T-cell (primary cell): ENCODE data around the gene UNC13C. TPM values are rescaled to one million over a fixed set of nuclear protein-coding genes. Genes with fewer than 3 reads are reported as not detected.

Experiments
- ATAC-seq, 4 experiments: fragments of 200-7000 bp in 3 of 4; fragments of 150-1000 bp in 1 of 4; cut with Tn5 transposase; replicated peaks in 1 of 4; 1 replicate in 3 of 4; 2 replicates in 1 of 4; pipeline ENCODE4 v1.10.0; 2021; ENCODE audit warnings: moderate library complexity in 3 of 4, mild to moderate bottlenecking in 2 of 4, moderate number of reproducible peaks in 1 of 4
- CTCF ChIA-PET, 2 donors: fragments of 300-600 bp; sonication (Branson Sonifier 250); formaldehyde crosslinking; loops; one replicate each; lab custom pipeline; 2022; ENCODE audit warnings: antibody characterized with exemption in 2 of 2; lab: Charles Lee
- POLR2A ChIA-PET, 2 donors: fragments of 300-600 bp; sonication (Branson Sonifier 250); formaldehyde crosslinking; loops; one replicate each; lab custom pipeline; 2022; ENCODE audit warnings: antibody characterized with exemption in 2 of 2; lab: Charles Lee
- DNase-seq, 35 experiments: peaks; one replicate each; pipeline versions ENCODE4 v3.0.0 to v3.0.0-alpha.2; 2013 to 2023
- H3K27ac ChIP-seq: one replicate; pipeline ENCODE4 v1.5.1; 2013; ENCODE audit warnings: low read length
- H3K27me3 ChIP-seq, 2 experiments: replicated peaks in 1 of 2; 1 replicate in 1 of 2; 2 replicates in 1 of 2; pipeline versions ENCODE4 v1.6.1 to v1.7.0; 2013; ENCODE audit warnings: low read length in 1 of 2, mixed read lengths in 1 of 2; ENCODE audit not compliant: control insufficient read depth in 2 of 2, insufficient read depth in 2 of 2; ENCODE audit errors: extremely low read depth in 1 of 2
- H3K36me3 ChIP-seq, 2 donors: 1 replicate in 1 of 2; 2 replicates in 1 of 2; pipeline versions ENCODE4 v1.6.1 to v1.7.0; 2013; ENCODE audit warnings: low read length in 1 of 2; ENCODE audit not compliant: control insufficient read depth in 2 of 2, insufficient read depth in 1 of 2; ENCODE audit errors: extremely low read depth in 1 of 2
- H3K4me1 ChIP-seq, 2 experiments: 1 replicate in 1 of 2; 2 replicates in 1 of 2; pipeline versions ENCODE4 v1.6.1 to v1.7.0; 2013; ENCODE audit warnings: low read length in 2 of 2, mixed read lengths in 1 of 2; ENCODE audit not compliant: insufficient read depth in 2 of 2, control insufficient read depth in 1 of 2; ENCODE audit errors: extremely low read depth in 1 of 2
- H3K4me3 ChIP-seq, 2 donors: 1 replicate in 1 of 2; 2 replicates in 1 of 2; pipeline versions ENCODE4 v1.5.1 to v1.7.0; 2013; ENCODE audit warnings: mild to moderate bottlenecking in 2 of 2, low read length in 1 of 2, moderate library complexity in 1 of 2; ENCODE audit not compliant: control insufficient read depth in 1 of 2; ENCODE audit errors: extremely low read depth in 1 of 2
- H3K9me3 ChIP-seq: 2 replicates; pipeline ENCODE4 v1.7.0; 2013
- H3K27ac Mint-ChIP-seq, 2 donors: one replicate each; pipeline ENCODE4 v1.8.0; 2020 to 2021; ENCODE audit warnings: mild to moderate bottlenecking in 2 of 2, mixed read lengths in 2 of 2
- H3K27me3 Mint-ChIP-seq, 2 donors: one replicate each; pipeline ENCODE4 v1.8.0; 2021 to 2022; ENCODE audit warnings: mixed read lengths in 2 of 2
- H3K36me3 Mint-ChIP-seq: one replicate; pipeline ENCODE4 v1.8.0; 2021; ENCODE audit warnings: mixed read lengths
- H3K4me1 Mint-ChIP-seq, 3 donors: one replicate each; pipeline ENCODE4 v1.8.0; 2020 to 2022; ENCODE audit warnings: mixed read lengths in 3 of 3, mild to moderate bottlenecking in 1 of 3
- H3K4me3 Mint-ChIP-seq, 3 donors: one replicate each; pipeline ENCODE4 v1.8.0; 2020 to 2022; ENCODE audit warnings: mild to moderate bottlenecking in 3 of 3, mixed read lengths in 3 of 3, moderate library complexity in 3 of 3
- H3K9me3 Mint-ChIP-seq, 3 donors: one replicate each; pipeline ENCODE4 v1.8.0; 2020 to 2022; ENCODE audit warnings: mixed read lengths in 3 of 3
- WGBS: methylation state at CpG from one replicate; pipeline ENCODE4 v1.1.5; 2013; ENCODE audit warnings: missing lambda C conversion rate; ENCODE audit not compliant: insufficient coverage; 5-methylcytosine and 5-hydroxymethylcytosine counted together
- total RNA-seq, 35 experiments: library from RNA in 6 of 35; stranded (reverse) in 6 of 35; fragments of 120-200 nt in 1 of 35; gene quantifications; one replicate each; pipeline versions ENCODE4 v1.2.1 to v1.2.4 and lab custom pipeline; 2013 to 2026

The UNC13C gene
- total RNA-seq, 5 donors from 2014 or later (not counting 1 experiment from before 2014, with no cell fraction given), result not detected

DNA sequence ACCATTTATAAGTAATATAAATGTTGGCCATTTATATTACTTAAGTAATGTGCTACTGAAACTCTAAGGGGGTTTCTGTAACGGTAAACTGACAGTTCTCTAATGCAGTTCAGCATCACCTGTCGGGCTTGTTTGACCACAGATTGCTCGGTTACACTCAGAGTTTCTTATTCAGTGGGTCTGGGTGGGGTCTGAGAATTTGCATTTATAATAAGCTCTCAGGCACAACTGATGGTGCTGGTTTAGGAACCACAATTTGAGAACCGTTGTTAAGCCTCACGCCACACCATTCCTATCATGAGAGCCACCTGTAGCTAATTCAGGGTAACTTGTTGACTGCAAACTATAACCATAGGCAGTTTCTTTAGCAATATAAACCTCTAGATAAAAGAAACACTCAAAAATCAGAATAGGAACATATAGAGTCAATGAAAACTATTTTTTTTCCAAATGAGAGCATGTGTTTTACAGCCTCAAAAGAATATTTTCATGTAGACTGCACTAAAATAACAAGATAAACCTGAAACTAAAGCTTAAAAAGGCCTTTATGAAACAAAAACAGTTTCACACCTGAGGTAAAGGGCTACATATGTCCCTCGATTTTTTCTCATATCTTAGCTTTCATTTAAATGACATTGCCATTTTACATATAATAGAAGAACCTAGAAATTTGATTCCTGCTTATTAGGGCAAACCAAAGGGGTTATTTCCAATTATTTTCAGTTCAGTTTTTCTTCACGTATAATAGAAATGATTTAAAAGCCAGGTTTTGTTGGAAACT lies 604.8 kb downstream of the UNC13C start:
- no peak overlapping the region for H3K27ac Mint-ChIP-seq
- Histone ChIP-seq H3K36me3 (no peaks in the 10 kb centered on the region), H3K4me3 (no peak overlapping the region), H3K27me3 (peaks cover 0 to 8% of the 10 kb centered on the region in 2 experiments), H3K27ac (no peak overlapping the region), H3K9me3 (no peaks in the 10 kb centered on the region), H3K4me1 (no peaks in the 10 kb centered on the region)
- H3K36me3 Mint-ChIP-seq, result no peaks in the 10 kb centered on the region
- no peaks in the 10 kb centered on the region for H3K4me1 Mint-ChIP-seq
- H3K27me3 Mint-ChIP-seq, result no peaks in the 10 kb centered on the region
- ChIA-PET POLR2A (interaction anchor here in 1 of 2 donors (0.7 kb wide), 1 partner anchor 76 kb away, joined by 3 read pairs; no protein-coding TSS in a partner anchor), CTCF (no interaction called here)
- WGBS, result 67% methylated on average over 5 of the region's 7 CpGs
- no peak overlapping the region for H3K4me3 Mint-ChIP-seq
- ATAC-seq (no peak), DNase-seq (no peak)
- H3K9me3 Mint-ChIP-seq, result peaks cover 3 to 4% (median 4%) of the 10 kb centered on the region in 3 donors

DNA sequence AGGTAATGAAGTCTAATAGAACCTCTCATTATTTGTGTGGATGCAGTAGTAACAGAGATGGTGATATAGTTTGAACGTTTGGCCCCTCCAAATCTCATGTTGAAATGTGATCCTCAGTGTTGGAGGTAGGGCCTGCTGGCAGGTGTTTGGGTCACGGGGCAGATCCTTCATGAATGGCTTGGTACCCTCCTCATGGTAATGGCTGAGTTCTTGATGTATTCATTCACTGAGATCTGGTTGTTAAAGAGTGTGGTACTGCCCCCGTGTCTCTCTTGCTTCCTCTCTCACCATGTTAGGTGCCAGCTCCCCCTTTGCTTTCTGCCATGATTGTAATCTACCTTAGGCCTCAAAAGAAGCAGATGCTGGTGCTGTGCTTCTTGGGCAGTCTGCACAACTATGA lies 606.8 kb downstream of the UNC13C start:
- no peak for ATAC-seq
- DNase-seq, result no peak
- no peak overlapping the region for H3K4me3 Mint-ChIP-seq
- ChIA-PET CTCF (no interaction called here), POLR2A (no interaction called here)
- H3K4me1 Mint-ChIP-seq, result no peaks in the 10 kb centered on the region
- 67% methylated on average over 1 of the region's 3 CpGs for WGBS
- Histone ChIP-seq H3K4me1 (no peaks in the 10 kb centered on the region), H3K4me3 (no peak overlapping the region), H3K27ac (no peak overlapping the region), H3K9me3 (no peaks in the 10 kb centered on the region), H3K36me3 (no peaks in the 10 kb centered on the region), H3K27me3 (no peaks in the 10 kb centered on the region)
- H3K27ac Mint-ChIP-seq, result no peak overlapping the region
- peaks cover 3 to 4% (median 4%) of the 10 kb centered on the region in 3 donors for H3K9me3 Mint-ChIP-seq
- no peaks in the 10 kb centered on the region for H3K27me3 Mint-ChIP-seq
- H3K36me3 Mint-ChIP-seq, result no peaks in the 10 kb centered on the region

DNA sequence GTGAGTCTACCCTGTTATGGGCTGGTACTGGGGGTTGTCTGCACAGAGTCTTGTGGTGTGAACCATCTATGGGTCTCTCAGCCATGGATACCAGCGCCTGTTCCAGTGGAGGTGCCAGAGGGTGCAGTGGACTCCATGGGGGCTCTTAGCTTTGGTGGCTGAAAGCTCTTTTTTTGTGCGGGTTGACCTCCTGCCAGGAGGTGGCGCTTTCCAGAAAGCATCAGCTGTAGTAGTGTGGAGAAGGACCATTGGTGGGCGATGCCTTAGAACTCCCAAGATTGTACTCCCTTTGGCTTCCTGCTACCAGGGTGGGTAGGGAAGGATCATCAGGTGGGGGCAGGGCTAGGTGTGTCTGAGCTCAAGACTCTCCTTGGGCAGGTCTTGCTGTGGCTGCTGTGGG lies 615.9 kb downstream of the UNC13C start:
- Histone ChIP-seq H3K4me1 (no peaks in the 10 kb centered on the region), H3K4me3 (no peak overlapping the region), H3K27me3 (peaks cover 0 to 4% of the 10 kb centered on the region in 2 experiments), H3K9me3 (no peaks in the 10 kb centered on the region), H3K27ac (no peak overlapping the region), H3K36me3 (no peaks in the 10 kb centered on the region)
- Mint-ChIP-seq H3K4me3 (no peak overlapping the region), H3K36me3 (no peaks in the 10 kb centered on the region), H3K27me3 (no peaks in the 10 kb centered on the region), H3K27ac (no peak overlapping the region), H3K4me1 (no peaks in the 10 kb centered on the region), H3K9me3 (peaks cover 0 to 9% (median 6%) of the 10 kb centered on the region in 3 donors)
- ATAC-seq (no peak), DNase-seq (no peak)
- 92% methylated on average over 3 of the region's 4 CpGs for WGBS
- POLR2A ChIA-PET, result no interaction called here
- CTCF ChIA-PET, result no interaction called here

DNA sequence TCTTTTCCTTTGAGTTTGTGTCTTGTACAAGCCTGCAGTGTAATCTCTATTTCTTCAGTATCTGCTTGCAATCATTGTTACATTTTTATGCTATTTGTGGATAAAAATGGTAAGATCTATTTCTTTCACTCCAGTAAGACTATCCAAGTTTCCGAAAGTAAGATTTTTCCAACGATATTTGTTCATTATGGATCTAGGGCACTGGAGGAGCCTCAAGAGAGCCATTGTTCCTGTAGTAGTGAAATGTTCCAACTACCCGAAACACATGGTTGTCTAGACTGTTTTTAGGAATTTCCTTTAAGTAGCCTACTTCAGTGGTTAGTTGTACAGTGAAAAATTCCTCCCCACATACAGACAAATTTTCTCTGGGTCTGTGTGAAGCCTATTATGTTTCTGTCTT lies 621.1 kb downstream of the UNC13C start:
- no CpG with 5 or more reads among the region's 3 CpGs for WGBS
- CTCF ChIA-PET, result no interaction called here
- H3K27ac ChIP-seq, result no peak overlapping the region
- Mint-ChIP-seq H3K27me3 (no peaks in the 10 kb centered on the region), H3K4me1 (no peaks in the 10 kb centered on the region), H3K27ac (no peak overlapping the region), H3K36me3 (no peaks in the 10 kb centered on the region), H3K4me3 (no peak overlapping the region), H3K9me3 (peaks cover 0 to 7% (median 3%) of the 10 kb centered on the region in 3 donors)
- POLR2A ChIA-PET, result no interaction called here
- no peaks in the 10 kb centered on the region for H3K36me3 ChIP-seq
- H3K27me3 ChIP-seq, result peaks cover 0 to 4% of the 10 kb centered on the region in 2 experiments
- DNase-seq (no peak), ATAC-seq (no peak)
- no peaks in the 10 kb centered on the region for H3K9me3 ChIP-seq
- no peak overlapping the region for H3K4me3 ChIP-seq
- H3K4me1 ChIP-seq, result no peaks in the 10 kb centered on the region

DNA sequence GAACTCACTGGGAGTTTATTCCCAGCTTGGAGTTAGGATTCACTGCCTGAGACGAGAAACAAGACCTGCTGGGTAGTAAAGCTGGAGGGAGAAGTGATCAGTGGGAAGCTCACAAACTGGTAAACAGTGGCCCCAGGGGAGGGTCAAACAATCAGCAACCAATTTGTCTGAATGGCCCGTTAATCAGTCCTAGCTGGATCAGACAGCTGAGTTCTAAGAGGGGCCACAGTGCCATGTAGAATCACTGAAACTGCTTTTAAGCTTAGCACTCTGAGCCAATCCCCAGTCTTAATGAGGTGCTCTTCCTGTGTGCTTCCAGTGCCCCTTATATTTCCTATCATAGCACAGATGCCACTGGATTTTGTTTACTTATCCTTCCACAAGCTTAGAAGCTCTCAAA lies 626.8 kb downstream of the UNC13C start:
- Histone ChIP-seq H3K27ac (no peak overlapping the region), H3K4me3 (no peak overlapping the region), H3K9me3 (no peaks in the 10 kb centered on the region), H3K27me3 (no peaks in the 10 kb centered on the region), H3K4me1 (no peaks in the 10 kb centered on the region), H3K36me3 (no peaks in the 10 kb centered on the region)
- H3K4me3 Mint-ChIP-seq, result no peak overlapping the region
- ChIA-PET CTCF (no interaction called here), POLR2A (interaction anchor here in 1 of 2 donors (1.1 kb wide), 1 partner anchor 12 kb away, joined by 5 read pairs; no protein-coding TSS in a partner anchor)
- H3K27ac Mint-ChIP-seq, result no peak overlapping the region
- H3K9me3 Mint-ChIP-seq, result peaks cover 0 to 2% (median 0%) of the 10 kb centered on the region in 3 donors
- no peaks in the 10 kb centered on the region for H3K36me3 Mint-ChIP-seq
- DNase-seq (no peak), ATAC-seq (no peak)
- no peaks in the 10 kb centered on the region for H3K4me1 Mint-ChIP-seq
- WGBS, result 34% methylated on average over 2 of the region's 2 CpGs
- H3K27me3 Mint-ChIP-seq, result peaks cover 0 to 2% of the 10 kb centered on the region in 2 donors

DNA sequence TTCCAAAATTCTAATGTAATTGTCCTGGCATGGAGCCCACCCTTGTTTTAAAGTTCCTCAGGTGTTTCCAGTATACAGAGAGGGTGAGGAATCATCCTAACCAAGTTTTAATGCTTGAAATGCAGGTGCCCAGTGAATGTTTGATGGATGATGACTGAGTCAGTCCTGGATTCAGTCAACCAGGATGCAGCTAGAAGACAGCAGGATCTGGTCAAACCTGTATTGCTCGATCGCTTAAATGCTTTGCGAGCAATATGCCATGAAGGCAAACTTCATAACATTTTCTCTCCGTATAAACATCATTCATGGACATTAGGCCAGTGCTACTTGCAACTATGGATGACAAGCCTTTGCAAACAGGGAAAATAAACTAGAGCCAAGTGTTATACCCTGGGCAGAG lies 627.3 kb downstream of the UNC13C start:
- H3K4me1 Mint-ChIP-seq, result no peaks in the 10 kb centered on the region
- ChIA-PET POLR2A (interaction anchor here in 1 of 2 donors (1.1 kb wide), 1 partner anchor 11 kb away, joined by 5 read pairs; no protein-coding TSS in a partner anchor), CTCF (no interaction called here)
- no peak for DNase-seq
- Histone ChIP-seq H3K4me1 (no peaks in the 10 kb centered on the region), H3K36me3 (no peaks in the 10 kb centered on the region), H3K27ac (no peak overlapping the region), H3K4me3 (no peak overlapping the region), H3K27me3 (no peaks in the 10 kb centered on the region), H3K9me3 (no peaks in the 10 kb centered on the region)
- 98% methylated on average over 4 of the region's 4 CpGs for WGBS
- H3K27me3 Mint-ChIP-seq, result peaks cover 0 to 2% of the 10 kb centered on the region in 2 donors
- no peak overlapping the region for H3K4me3 Mint-ChIP-seq
- ATAC-seq, result no peak
- no peaks in the 10 kb centered on the region for H3K36me3 Mint-ChIP-seq
- H3K9me3 Mint-ChIP-seq, result peaks cover 0 to 3% (median 0%) of the 10 kb centered on the region in 3 donors
- no peak overlapping the region for H3K27ac Mint-ChIP-seq
